RPMI7951 (cell line): ENCODE data around the gene STC2. TPM values are rescaled to one million over a fixed set of nuclear protein-coding genes. Genes with fewer than 3 reads are reported as not detected.

ENCODE experiments used
- DNase-seq: peaks from one replicate; pipeline ENCODE4 v3.0.0-alpha.2; 2012; ENCODE audit warnings: low read depth
- total RNA-seq: library from RNA; depleted of rRNA; stranded (reverse); fragments of >200 nt; shearing (Covaris generic); gene quantifications from 2 replicates; pipeline ENCODE4 v1.2.3, GENCODE V29; 2014

Gene STC2
- total RNA-seq, 1 experiment from 2014 or later = 46.1 TPM

- DNase-seq = peak; percentile 61
Measured at GRCh38 chr5:173329491-173330337, 1.5 kb upstream of the STC2 start.

GRCh38 chr5:173328844-173329490, 753 bp upstream of the STC2 start:
- DNase-seq = peak; percentile 78

GRCh38 chr5:173327084-173327947, 898 bp downstream of the STC2 start:
- peak; percentile 43 for DNase-seq

GRCh38 chr5:173326501-173326960, 1.7 kb downstream of the STC2 start:
- peak; percentile 90 for DNase-seq

- DNase-seq = no peak
Measured at GRCh38 chr5:173325091-173325698, 3.0 kb downstream of the STC2 start.

GRCh38 chr5:173324115-173325001, 3.9 kb downstream of the STC2 start:
- DNase-seq = peak; percentile 97

GRCh38 chr5:173323799-173324114, 4.5 kb downstream of the STC2 start:
- no peak for DNase-seq

- DNase-seq = no peak
Measured at GRCh38 chr5:173323106-173323798, 5.0 kb downstream of the STC2 start.

GRCh38 chr5:173321886-173322285, 6.3 kb downstream of the STC2 start:
- DNase-seq = peak; percentile 30

GRCh38 chr5:173320259-173320658, 8.0 kb downstream of the STC2 start:
- DNase-seq = no peak

GRCh38 chr5:173319646-173320045, 8.6 kb downstream of the STC2 start:
- DNase-seq = no peak

GRCh38 chr5:173318881-173319620, 9.2 kb downstream of the STC2 start:
- peak; percentile 58 for DNase-seq

GRCh38 chr5:173318330-173318729, 9.9 kb downstream of the STC2 start:
- DNase-seq = no peak

- DNase-seq = no peak
Measured at GRCh38 chr5:173317852-173318251, 10.4 kb downstream of the STC2 start.

GRCh38 chr5:173317091-173317730, 11.0 kb downstream of the STC2 start:
- DNase-seq = no peak

GRCh38 chr5:173316339-173317020, 11.7 kb downstream of the STC2 start:
- no peak for DNase-seq

GRCh38 chr5:173315495-173316338, 12.5 kb downstream of the STC2 start:
- DNase-seq = peak; percentile 75
